K562 (cell line): ENCODE results near the gene CD300LG. TPM values are rescaled to one million over a fixed set of nuclear protein-coding genes. Genes with fewer than 3 reads are reported as not detected.

Experiments
- ATAC-seq: fragments of 200-7000 bp; cut with Tn5 transposase; 3 replicates; pipeline ENCODE4 v1.9.1; 2020; ENCODE audit warnings: moderate library complexity
- BruUV-seq: library from RNA; stranded (reverse); fragments of 400-500 nt; replicated peaks from 2 replicates; lab custom pipeline; 2021; lab: Mats Ljungman, UMichigan
- CTCF ChIA-PET: fragments of 300-600 bp; formaldehyde crosslinking; extraction: SDS; loops from one replicate; lab custom pipeline; 2021; ENCODE audit warnings: low intra/inter-chr PET ratio; lab: Yijun Ruan, JAX
- POLR2A ChIA-PET: fragments of 300-600, 350-650 bp; sonication (Branson Sonifier 250); formaldehyde crosslinking; extraction: SDS; loops from one replicate; lab custom pipeline; 2021; ENCODE audit warnings: antibody characterized with exemption, inconsistent platforms; lab: Yijun Ruan, JAX
- DNase-seq, 4 experiments: peaks; one replicate each; pipeline versions ENCODE4 v3.0.0 to v3.0.0-alpha.2; 2011 to 2018; ENCODE audit warnings: low spot score in 3 of 4, mixed read lengths in 3 of 4; ENCODE audit errors: extremely low read depth in 1 of 4
- FAIRE-seq: peaks from 2 replicates; lab custom pipeline; 2011; peaks lifted over from hg19 to GRCh38; lab: Jason Lieb, UNC
- H2AFZ ChIP-seq: 2 replicates; pipeline ENCODE4 v1.6.0; 2011; ENCODE audit warnings: low read depth, low read length, control low read depth, inconsistent platforms
- H3K27ac ChIP-seq: fragments of 200-600 bp; 3 replicates; pipeline ENCODE4 v1.8.0; 2011; ENCODE audit warnings: low read depth, mild to moderate bottlenecking, control low read depth, inconsistent platforms, low read length, moderate library complexity, mixed read lengths; ENCODE audit errors: extremely low read depth
- H3K27me3 ChIP-seq, 2 experiments: fragments of 300-600 bp in 1 of 2; 2 replicates in 1 of 2; 3 replicates in 1 of 2; pipeline versions ENCODE4 v1.6.0 to v1.8.0; 2011; ENCODE audit warnings: inconsistent platforms in 2 of 2, low read length in 2 of 2, mild to moderate bottlenecking in 1 of 2, mixed read lengths in 1 of 2, moderate library complexity in 1 of 2; ENCODE audit not compliant: control insufficient read depth in 2 of 2, insufficient read depth in 2 of 2
- H3K36me3 ChIP-seq: fragments of 300-600 bp; 3 replicates; pipeline ENCODE4 v1.8.0; 2011; ENCODE audit warnings: mild to moderate bottlenecking, low read length, inconsistent platforms; ENCODE audit not compliant: control insufficient read depth, insufficient read depth
- H3K4me1 ChIP-seq, 2 experiments: fragments of 200-600 bp in 1 of 2; replicated peaks in 1 of 2; 2 replicates in 1 of 2; 3 replicates in 1 of 2; pipeline versions ENCODE4 v1.5.1 to v1.8.0; 2011; ENCODE audit warnings: inconsistent platforms in 2 of 2, low read length in 2 of 2, mild to moderate bottlenecking in 1 of 2, mixed read lengths in 1 of 2, moderate library complexity in 1 of 2; ENCODE audit not compliant: control insufficient read depth in 2 of 2, insufficient read depth in 2 of 2
- H3K4me2 ChIP-seq: 2 replicates; pipeline ENCODE4 v1.6.1; 2011; ENCODE audit warnings: low read length, control low read depth, inconsistent platforms, mixed read lengths; ENCODE audit not compliant: insufficient read depth
- H3K4me3 ChIP-seq: fragments of 200-600 bp; sonication (generic), shearing (Covaris generic); 2 replicates; pipeline ENCODE4 v1.5.1; 2016; ENCODE audit warnings: control low read depth, inconsistent platforms
- H3K79me2 ChIP-seq: fragments of 200-600 bp; 3 replicates; pipeline ENCODE4 v1.8.0; 2011; ENCODE audit warnings: low read length, inconsistent platforms; ENCODE audit not compliant: control insufficient read depth, insufficient read depth
- H3K9ac ChIP-seq, 2 experiments: 2 replicates each; pipeline versions ENCODE4 v1.6.0 to v1.6.1; 2011; ENCODE audit warnings: low read depth in 2 of 2, low read length in 2 of 2, control low read depth in 1 of 2, inconsistent platforms in 1 of 2, mild to moderate bottlenecking in 1 of 2, mixed read lengths in 1 of 2; ENCODE audit not compliant: insufficient read depth in 1 of 2
- H3K9me1 ChIP-seq: one replicate; pipeline ENCODE4 v1.6.0; 2011; ENCODE audit warnings: inconsistent platforms, mild to moderate bottlenecking, low read length, moderate library complexity; ENCODE audit not compliant: control insufficient read depth, insufficient read depth
- H3K9me3 ChIP-seq: replicated peaks from 2 replicates; pipeline ENCODE4 v1.5.1; 2011; ENCODE audit warnings: low read depth, low read length, inconsistent platforms; ENCODE audit not compliant: control insufficient read depth, insufficient read depth
- H4K20me1 ChIP-seq: replicated peaks from 2 replicates; pipeline ENCODE4 v1.6.1; 2011; ENCODE audit warnings: low read length, inconsistent platforms, mixed read lengths; ENCODE audit not compliant: control insufficient read depth, insufficient read depth
- MCM7 ChIP-seq, 2 experiments: fragments of 450-650 bp; IDR thresholded peaks; 2 replicates each; pipeline ENCODE4 v1.6.1; 2016 to 2018
- NEUROD1 ChIP-seq: fragments of 150-350 bp; IDR thresholded peaks from 2 replicates; pipeline ENCODE4 v1.6.1; 2014; ENCODE audit warnings: borderline replicate concordance, low read length, low read depth; ENCODE audit not compliant: partially characterized antibody
- POU5F1 ChIP-seq: fragments of 150-350 bp; IDR thresholded peaks from 2 replicates; pipeline ENCODE4 v1.6.1; 2014; ENCODE audit warnings: borderline replicate concordance, low read length, low read depth, mild to moderate bottlenecking; ENCODE audit not compliant: partially characterized antibody
- RBFOX2 ChIP-seq: fragments of 200-400 bp; formaldehyde crosslinking; IDR thresholded peaks from 2 replicates; pipeline ENCODE4 v1.6.1; 2017; ENCODE audit warnings: low read depth, mild to moderate bottlenecking, low read length, moderate library complexity
- TARDBP ChIP-seq: fragments of 450-650 bp; IDR thresholded peaks from 2 replicates; pipeline ENCODE4 v1.6.1; 2016
- WGBS: fragments of 100-300 bp; shearing (Covaris generic); methylation state at CpG from one replicate; pipeline ENCODE4 v1.1.6; 2016; ENCODE audit warnings: low coverage, mixed read lengths; ENCODE audit not compliant: insufficient coverage; ENCODE audit errors: missing lambda C conversion rate; 5-methylcytosine and 5-hydroxymethylcytosine counted together
- in situ Hi-C: fragments of 300-500 bp; cut with MboI; formaldehyde crosslinking; loops from 4 replicates; pipeline ENCODE4 v1.15.0; 2018; ENCODE audit warnings: inconsistent platforms, mixed read lengths
- intact Hi-C: fragments of 100-400 bp; cut with micrococcal nuclease; formaldehyde crosslinking; loops from 2 replicates; pipeline ENCODE4 v1.14.2; 2022
- polyA plus RNA-seq, 8 experiments: library from polyadenylated mRNA; depleted of rRNA in 4 of 8; stranded (reverse) in 5 of 8; unstranded in 3 of 8; fragments of >200 nt; fragmentation: Nextera tagmentation in 2 of 8; fragmentation: Illumina TruSeq in 1 of 8; extraction: Ambion mirVana in 2 of 8; extraction: Trizol in 1 of 8; gene quantifications; 2 replicates each; pipeline versions ENCODE4 v1.2.1 to v1.2.3, GENCODE V29; 2011 to 2014; ENCODE audit warnings: inconsistent platforms in 1 of 8, missing spikeins in 1 of 8
- total RNA-seq, 7 experiments: library from RNA; depleted of rRNA in 6 of 7; stranded (reverse); fragments of >200 nt in 6 of 7; fragmentation: Illumina TruSeq in 2 of 7; extraction: Trizol in 2 of 7; gene quantifications; 2 replicates each; pipeline versions ENCODE4 v1.2.1 to v1.2.3, GENCODE V29; 2011 to 2021; ENCODE audit warnings: low replicate concordance in 1 of 7
- TF ChIP-seq, protein P1 (sequence below): sonication (generic); formaldehyde crosslinking; IDR thresholded peaks from 2 replicates; pipeline ENCODE4 v1.8.0; 2022; ENCODE audit warnings: mild to moderate bottlenecking, missing genetic modification reagents
- TF ChIP-seq, protein P2 (sequence below): fragments of 450-650 bp; IDR thresholded peaks from 2 replicates; pipeline ENCODE4 v1.6.1; 2017; ENCODE audit warnings: antibody characterized with exemption

The CD300LG gene
- total and polyA plus RNA-seq, 9 of the 15 experiments (the other 6 are each of a cell fraction or from before 2014, with no cell fraction given) = not detected

DNA sequence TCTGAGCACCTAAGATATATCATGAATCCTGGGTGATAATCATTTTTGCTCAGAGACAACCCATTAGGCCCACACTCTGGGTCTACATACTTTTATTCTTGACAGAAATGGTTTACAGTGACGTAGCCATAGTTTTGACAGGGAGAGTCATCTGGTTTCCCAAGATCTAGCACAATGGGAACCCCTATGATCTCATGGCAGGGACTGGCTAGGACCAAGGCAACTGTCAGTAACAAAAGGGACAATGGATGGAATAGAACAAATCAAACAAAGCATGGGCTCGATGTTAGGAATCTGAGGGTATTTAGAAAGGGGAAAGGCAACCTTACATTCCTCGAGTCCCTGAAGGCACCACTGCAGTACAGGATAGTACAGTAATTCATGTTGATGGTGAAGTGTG, 46.2 kb upstream of the CD300LG start:
- DNase-seq (no peak), ATAC-seq (no peak), FAIRE-seq (no peak)
- no peaks in the 10 kb centered on the region for H3K36me3 ChIP-seq
- H3K4me2 ChIP-seq = no peak overlapping the region
- H3K27me3 ChIP-seq = peaks cover 0 to 5% of the 10 kb centered on the region in 2 experiments; a peak in 1 of 5 replicates
- 33% methylated on average over 3 of the region's 3 CpGs for WGBS
- no peak overlapping the region for H3K4me3 ChIP-seq
- ChIA-PET POLR2A (interaction anchor here (0.6 to 0.8 kb wide), 2 partner anchors 17 to 29 kb away, joined by 3 read pairs; no protein-coding TSS in a partner anchor), CTCF (no interaction called here)
- H4K20me1 ChIP-seq = no peaks in the 10 kb centered on the region
- BruUV-seq = no TSS peak
- no peak overlapping the region for H3K27ac ChIP-seq
- no peak overlapping the region for H3K9ac ChIP-seq
- H3K9me3 ChIP-seq = no peaks in the 10 kb centered on the region
- in situ Hi-C loops = no loop called here
- H3K9me1 ChIP-seq = no peaks in the 10 kb centered on the region
- H3K79me2 ChIP-seq = no peaks in the 10 kb centered on the region
- no peaks in the 10 kb centered on the region; a peak in 1 of 5 replicates for H3K4me1 ChIP-seq
- no peak for TF ChIP-seq MCM7 (IDR thresholded peaks at IDR 0.05)
- TF ChIP-seq POU5F1 = no peak
- no peak for TF ChIP-seq NEUROD1
- no peak for TF ChIP-seq TARDBP
- no peak for TF ChIP-seq RBFOX2
- TF ChIP-seq, protein P1, sequence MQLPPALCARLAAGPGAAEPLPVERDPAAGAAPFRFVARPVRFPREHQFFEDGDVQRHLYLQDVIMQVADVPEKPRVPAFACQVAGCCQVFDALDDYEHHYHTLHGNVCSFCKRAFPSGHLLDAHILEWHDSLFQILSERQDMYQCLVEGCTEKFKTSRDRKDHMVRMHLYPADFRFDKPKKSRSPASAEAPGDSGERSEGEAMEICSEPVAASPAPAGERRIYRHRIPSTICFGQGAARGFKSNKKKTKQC (CRISPR knock-in tag) = no peak
- TF ChIP-seq, protein P2, sequence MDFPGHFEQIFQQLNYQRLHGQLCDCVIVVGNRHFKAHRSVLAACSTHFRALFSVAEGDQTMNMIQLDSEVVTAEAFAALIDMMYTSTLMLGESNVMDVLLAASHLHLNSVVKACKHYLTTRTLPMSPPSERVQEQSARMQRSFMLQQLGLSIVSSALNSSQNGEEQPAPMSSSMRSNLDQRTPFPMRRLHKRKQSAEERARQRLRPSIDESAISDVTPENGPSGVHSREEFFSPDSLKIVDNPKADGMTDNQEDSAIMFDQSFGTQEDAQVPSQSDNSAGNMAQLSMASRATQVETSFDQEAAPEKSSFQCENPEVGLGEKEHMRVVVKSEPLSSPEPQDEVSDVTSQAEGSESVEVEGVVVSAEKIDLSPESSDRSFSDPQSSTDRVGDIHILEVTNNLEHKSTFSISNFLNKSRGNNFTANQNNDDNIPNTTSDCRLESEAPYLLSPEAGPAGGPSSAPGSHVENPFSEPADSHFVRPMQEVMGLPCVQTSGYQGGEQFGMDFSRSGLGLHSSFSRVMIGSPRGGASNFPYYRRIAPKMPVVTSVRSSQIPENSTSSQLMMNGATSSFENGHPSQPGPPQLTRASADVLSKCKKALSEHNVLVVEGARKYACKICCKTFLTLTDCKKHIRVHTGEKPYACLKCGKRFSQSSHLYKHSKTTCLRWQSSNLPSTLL = no peak
- H2AFZ ChIP-seq = no peak overlapping the region
- intact Hi-C loops = no loop called here
